Activated CD4-positive, alpha-beta T cell treated with anti-CD3 and anti-CD28 coated beads, Interleukin-2, amount 10 ng/mL, durations not matched to agents 7 days and 5 days (primary cell): ENCODE measurements around the gene SKIDA1. TPM values are rescaled to one million over a fixed set of nuclear protein-coding genes. Genes with fewer than 3 reads are reported as not detected.

Source experiments
- CTCF ChIA-PET: fragments of 350-600 bp; sonication (Branson Sonifier 250); formaldehyde crosslinking; loops from one replicate; lab custom pipeline; 2021; ENCODE audit warnings: antibody characterized with exemption; lab: Charles Lee
- POLR2A ChIA-PET: fragments of 350-600 bp; sonication (Branson Sonifier 250); formaldehyde crosslinking; loops from one replicate; lab custom pipeline; 2021; ENCODE audit warnings: antibody characterized with exemption; lab: Charles Lee
- DNase-seq: peaks from one replicate; pipeline ENCODE4 v3.0.0-alpha.2; 2020
- H3K27ac Mint-ChIP-seq: one replicate; pipeline ENCODE4 v1.8.0; 2021; ENCODE audit warnings: mild to moderate bottlenecking, moderate library complexity, mixed read lengths
- H3K27me3 Mint-ChIP-seq: one replicate; pipeline ENCODE4 v1.8.0; 2021; ENCODE audit warnings: mixed read lengths
- H3K36me3 Mint-ChIP-seq: one replicate; pipeline ENCODE4 v1.8.0; 2021; ENCODE audit warnings: low read depth, mixed read lengths
- H3K4me1 Mint-ChIP-seq: one replicate; pipeline ENCODE4 v1.8.0; 2021; ENCODE audit warnings: mixed read lengths
- H3K4me3 Mint-ChIP-seq: one replicate; pipeline ENCODE4 v1.8.0; 2021; ENCODE audit warnings: mild to moderate bottlenecking, moderate library complexity, mixed read lengths
- H3K9me3 Mint-ChIP-seq: one replicate; pipeline ENCODE4 v1.8.0; 2021; ENCODE audit warnings: mixed read lengths
- microRNA-seq: library from miRNA; unstranded; fragments of <30 nt; microRNA quantifications from one replicate; pipeline ENCODE4 v1.2.0, GENCODE V29; 2021; ENCODE audit warnings: borderline microRNAs expressed, borderline replicate concordance
- total RNA-seq, 2 experiments: library from RNA; stranded (reverse); gene quantifications; one replicate each; pipeline ENCODE4 v1.2.3, GENCODE V29; 2021

The SKIDA1 gene
- total RNA-seq, 2 experiments from 2014 or later: 0.12 to 0.33 TPM

GRCh38 chr10:21473135-21473534 lies 52.3 kb downstream of the SKIDA1 start:
- DNase-seq: no peak
- Mint-ChIP-seq H3K36me3 (no peaks in the 10 kb centered on the region), H3K4me3 (no peak overlapping the region), H3K27me3 (no peaks in the 10 kb centered on the region), H3K4me1 (no peaks in the 10 kb centered on the region), H3K9me3 (no peaks in the 10 kb centered on the region), H3K27ac (no peak overlapping the region)
- CTCF ChIA-PET: no interaction called here
- POLR2A ChIA-PET: no interaction called here

- no peaks in the 10 kb centered on the region for H3K36me3 Mint-ChIP-seq
- no peak overlapping the region for H3K4me3 Mint-ChIP-seq
- ChIA-PET POLR2A (no interaction called here), CTCF (interaction anchor here (0.6 kb wide), 1 partner anchor 1237 kb away, joined by 3 read pairs; no protein-coding TSS in a partner anchor)
- no peak overlapping the region for H3K27ac Mint-ChIP-seq
- H3K9me3 Mint-ChIP-seq: no peaks in the 10 kb centered on the region
- no peaks in the 10 kb centered on the region for H3K27me3 Mint-ChIP-seq
- no peaks in the 10 kb centered on the region for H3K4me1 Mint-ChIP-seq
- DNase-seq: no peak
Observed at GRCh38 chr10:21468086-21468485, 57.4 kb downstream of the SKIDA1 start.

- H3K4me3 Mint-ChIP-seq: no peak overlapping the region
- H3K4me1 Mint-ChIP-seq: no peaks in the 10 kb centered on the region
- peaks cover under 1% of the 10 kb centered on the region for H3K27me3 Mint-ChIP-seq
- no peaks in the 10 kb centered on the region for H3K9me3 Mint-ChIP-seq
- no peak overlapping the region for H3K27ac Mint-ChIP-seq
- POLR2A ChIA-PET: no interaction called here
- H3K36me3 Mint-ChIP-seq: no peaks in the 10 kb centered on the region
- no peak for DNase-seq
- CTCF ChIA-PET: interaction anchor here (0.6 to 0.7 kb wide), 2 partner anchors 204 to 1237 kb away, joined by 3 read pairs; no protein-coding TSS in a partner anchor
Observed at GRCh38 chr10:21467633-21468032, 57.8 kb downstream of the SKIDA1 start.

GRCh38 chr10:21464134-21464533 lies 61.3 kb downstream of the SKIDA1 start:
- Mint-ChIP-seq H3K4me1 (no peaks in the 10 kb centered on the region), H3K36me3 (no peaks in the 10 kb centered on the region), H3K27ac (no peak overlapping the region), H3K27me3 (peaks cover 2% of the 10 kb centered on the region), H3K9me3 (no peaks in the 10 kb centered on the region), H3K4me3 (no peak overlapping the region)
- no peak for DNase-seq
- ChIA-PET POLR2A (no interaction called here), CTCF (no interaction called here)

Small RNAs within 50 kb of the gene (microRNA-seq; reads per million reads assigned to microRNA genes)
- gene MIR1915: not detected

Other genes with a start within 250 kb of the SKIDA1 start
- gene MLLT10, start 8.6 kb upstream of the SKIDA1 start, total RNA-seq: 10 to 100 TPM; 44.1 to 47.2 TPM